NCI-H2107 treated with DMSO at 0.1 percent for 48 hours (cell line): Measurements from ENCODE around the gene KBTBD8.
A peak's percentile ranks its signal among the peaks of the same experiment; 100 is the strongest.

ENCODE experiments used
- DNase-seq: peaks from one replicate; lab custom pipeline; 2025; ENCODE audit not compliant: unreplicated experiment; lab: John Stamatoyannopoulos, UW

Gene KBTBD8

GRCh38 chr3:66998113-66998903 lies at the start of gene KBTBD8:
TSS of gene KBTBD8 (plus strand) at chr3:66998307. CDS start at chr3:66998356, 49 bp downstream.
- peak; percentile 79 for DNase-seq

GRCh38 chr3:66948838-66949237 lies 49.3 kb upstream of the KBTBD8 start:
- DNase-seq, result no peak

GRCh38 chr3:66949898-66950297 lies 48.2 kb upstream of the KBTBD8 start:
- no peak for DNase-seq

- DNase-seq, result no peak
These were observed 45.8 kb upstream of the KBTBD8 start for GRCh38 chr3:66952357-66952756.

- no peak for DNase-seq
These were observed 44.1 kb upstream of the KBTBD8 start for GRCh38 chr3:66953934-66954445.

- DNase-seq, result no peak
These were observed 41.4 kb upstream of the KBTBD8 start for GRCh38 chr3:66956742-66957141.

GRCh38 chr3:66957367-66957766 lies 40.7 kb upstream of the KBTBD8 start:
- no peak for DNase-seq

GRCh38 chr3:66958067-66958466 lies 40.0 kb upstream of the KBTBD8 start:
- no peak for DNase-seq

- no peak for DNase-seq
These were observed 35.4 kb upstream of the KBTBD8 start for GRCh38 chr3:66962664-66963063.

GRCh38 chr3:66971245-66971644 lies 26.9 kb upstream of the KBTBD8 start:
- no peak for DNase-seq

GRCh38 chr3:66971891-66972551 lies 26.1 kb upstream of the KBTBD8 start:
- DNase-seq, result peak; percentile 37

- DNase-seq, result no peak
These were observed 17.3 kb upstream of the KBTBD8 start for GRCh38 chr3:66980791-66981190.

- no peak for DNase-seq
These were observed 15.0 kb upstream of the KBTBD8 start for GRCh38 chr3:66983101-66983500.

- DNase-seq, result no peak
These were observed 12.7 kb upstream of the KBTBD8 start for GRCh38 chr3:66985336-66985920.

GRCh38 chr3:66986406-66986805 lies 11.7 kb upstream of the KBTBD8 start:
- DNase-seq, result no peak

GRCh38 chr3:66989241-66989640 lies 8.9 kb upstream of the KBTBD8 start:
- DNase-seq, result no peak

- DNase-seq, result no peak
These were observed 8.0 kb upstream of the KBTBD8 start for GRCh38 chr3:66989860-66990696.

GRCh38 chr3:66991459-66991858 lies 6.6 kb upstream of the KBTBD8 start:
- no peak for DNase-seq

- no peak for DNase-seq
These were observed 5.0 kb upstream of the KBTBD8 start for GRCh38 chr3:66993082-66993481.

GRCh38 chr3:66994588-66994987 lies 3.5 kb upstream of the KBTBD8 start:
- no peak for DNase-seq

GRCh38 chr3:66996696-66997095 lies 1.4 kb upstream of the KBTBD8 start:
- no peak for DNase-seq
